Lower leg skin (tissue), 4 donors: ENCODE measurements around the gene AMOTL1. TPM values are rescaled to one million over a fixed set of nuclear protein-coding genes. Genes with fewer than 3 reads are reported as not detected.
"Not testable (repeated sequence)": the region's sequence is repeated elsewhere in the genome, so short reads cannot be mapped to it uniquely, and the experiment has no call there.

Experiments
- DNase-seq, 2 donors: peaks; one replicate each; pipeline ENCODE4 v3.0.0-alpha.2; 2019; ENCODE audit warnings: low spot score in 2 of 2
- H3K4me3 ChIP-seq: fragments of 200-600 bp; sonication (generic); 2 replicates; pipeline ENCODE4 v1.5.1; 2017; ENCODE audit warnings: mild to moderate bottlenecking, low read depth; ENCODE audit not compliant: poor library complexity, severe bottlenecking
- CTCF ChIP-seq, 3 donors: fragments of 450-650 bp; IDR thresholded peaks; one replicate each; pipeline ENCODE4 v1.5.1; 2016; ENCODE audit warnings: antibody characterized with exemption in 3 of 3, mild to moderate bottlenecking in 3 of 3, moderate library complexity in 2 of 3
- POLR2A ChIP-seq, 2 donors: fragments of 450-650 bp; IDR thresholded peaks; one replicate each; pipeline ENCODE4 v1.6.1; 2016 to 2017; ENCODE audit warnings: antibody characterized with exemption in 2 of 2, mild to moderate bottlenecking in 1 of 2, moderate library complexity in 1 of 2
- WGBS, 2 donors: methylation state at CpG; one replicate each; pipeline ENCODE4 v1.1.5; 2018; 5-methylcytosine and 5-hydroxymethylcytosine counted together
- intact Hi-C: fragments of 100-400 bp; cut with DNase I; formaldehyde crosslinking; loops from one replicate; pipeline ENCODE4 v1.15.0; 2023; ENCODE audit warnings: low total_unique reads
- total RNA-seq, 4 donors: library from RNA; depleted of rRNA; stranded (reverse); fragments of >200 nt; gene quantifications; one replicate each; pipeline ENCODE4 v1.1.0, GENCODE V29; 2016

The AMOTL1 gene
- total RNA-seq, 4 donors from 2014 or later, result 45.3 to 72.0 (median 64.8) TPM

- 87 to 91% methylated on average over 5 of the region's 5 CpGs for WGBS, 2 donors
- intact Hi-C loops, result no loop called here
- peak in 1 of 2 donors; percentile 4 for DNase-seq
- H3K4me3 ChIP-seq, result no peak overlapping the region
- no peak for TF ChIP-seq CTCF (IDR thresholded peaks at IDR 0.05)
- no peak for TF ChIP-seq POLR2A (IDR thresholded peaks at IDR 0.05)
These were observed 41.1 kb downstream of the AMOTL1 start for GRCh38 chr11:94809251-94809650.

- DNase-seq, intact Hi-C loops, H3K4me3 ChIP-seq: not testable (repeated sequence)
- WGBS, 2 donors, result 85 to 88% methylated on average over 9 of the region's 9 CpGs
These were observed 44.9 kb downstream of the AMOTL1 start for GRCh38 chr11:94812724-94813720.

GRCh38 chr11:94814272-94814976, 46.3 kb downstream of the AMOTL1 start:
- H3K4me3 ChIP-seq, result no peak overlapping the region
- TF ChIP-seq CTCF (IDR thresholded peaks at IDR 0.05) (no peak), POLR2A (IDR thresholded peaks at IDR 0.05) (no peak)
- DNase-seq, result peak in 1 of 2 donors; percentile 11
- intact Hi-C loops, result no loop called here
- WGBS, 2 donors, result 70 to 71% methylated on average over 7 of the region's 7 CpGs

- 93 to 96% methylated on average over 4 of the region's 4 CpGs for WGBS, 2 donors
- H3K4me3 ChIP-seq, result no peak overlapping the region
- TF ChIP-seq CTCF (IDR thresholded peaks at IDR 0.05), result no peak
- no peak for TF ChIP-seq POLR2A (IDR thresholded peaks at IDR 0.05)
- no peak for DNase-seq
- intact Hi-C loops, result no loop called here
These were observed 47.7 kb downstream of the AMOTL1 start for GRCh38 chr11:94815705-94816344.

- intact Hi-C loops, result no loop called here
- DNase-seq, result no peak
- no peak overlapping the region for H3K4me3 ChIP-seq
- no peak for TF ChIP-seq CTCF (IDR thresholded peaks at IDR 0.05)
- no peak for TF ChIP-seq POLR2A (IDR thresholded peaks at IDR 0.05)
- WGBS, 2 donors, result 66 to 70% methylated on average over 7 of the region's 7 CpGs
These were observed 52.3 kb downstream of the AMOTL1 start for GRCh38 chr11:94820480-94820879.

DNA sequence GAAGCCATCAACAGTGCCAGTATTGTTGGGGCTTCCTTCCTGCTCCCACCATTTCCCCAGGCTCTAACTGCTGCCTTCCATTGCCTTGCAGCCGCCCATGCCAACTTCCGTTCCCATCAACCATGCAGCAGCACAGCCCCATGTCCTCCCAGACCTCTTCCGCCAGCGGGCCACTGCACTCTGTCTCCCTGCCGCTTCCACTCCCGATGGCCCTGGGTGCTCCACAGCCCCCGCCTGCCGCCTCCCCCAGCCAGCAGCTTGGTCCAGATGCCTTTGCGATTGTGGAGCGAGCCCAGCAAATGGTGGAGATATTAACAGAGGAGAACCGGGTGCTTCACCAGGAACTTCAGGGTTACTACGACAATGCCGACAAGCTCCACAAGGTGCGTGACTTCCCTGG, 53.3 kb downstream of the AMOTL1 start:
- WGBS, 2 donors, result 97% methylated on average over 14 of the region's 14 CpGs
- intact Hi-C loops, result no loop called here
- H3K4me3 ChIP-seq, result no peak overlapping the region
- no peak for DNase-seq
- no peak for TF ChIP-seq CTCF (IDR thresholded peaks at IDR 0.05)
- no peak for TF ChIP-seq POLR2A (IDR thresholded peaks at IDR 0.05)
